Mesendoderm (in vitro differentiated cells): Measurements from ENCODE around the gene HOXC12.

Experiments used
- DNase-seq: peaks from one replicate; pipeline ENCODE4 v3.0.0; 2013
- H2AK5ac ChIP-seq: 2 replicates; pipeline ENCODE4 v1.6.1; 2013; ENCODE audit warnings: low read length, inconsistent platforms
- H2BK120ac ChIP-seq: 2 replicates; pipeline ENCODE4 v1.6.1; 2013; ENCODE audit warnings: low read depth, mild to moderate bottlenecking, low read length, moderate library complexity, mixed read lengths
- H2BK15ac ChIP-seq: replicated peaks from 2 replicates; pipeline ENCODE4 v1.6.1; 2013; ENCODE audit warnings: low read depth, mild to moderate bottlenecking, moderate library complexity
- H2BK5ac ChIP-seq: 2 replicates; pipeline ENCODE4 v1.6.1; 2013; ENCODE audit warnings: low read length, inconsistent platforms
- H3K18ac ChIP-seq: 2 replicates; pipeline ENCODE4 v1.6.1; 2013; ENCODE audit warnings: mild to moderate bottlenecking, low read length, mixed read lengths
- H3K23ac ChIP-seq: one replicate; pipeline ENCODE4 v1.6.1; 2013; ENCODE audit warnings: low read length
- H3K27ac ChIP-seq: 2 replicates; pipeline ENCODE4 v1.5.1; 2013; ENCODE audit warnings: low read depth, mild to moderate bottlenecking, inconsistent platforms, low read length, moderate library complexity
- H3K27me3 ChIP-seq: 2 replicates; pipeline ENCODE4 v1.6.1; 2013; ENCODE audit warnings: low read length, control low read depth, mild to moderate bottlenecking, inconsistent platforms; ENCODE audit not compliant: insufficient read depth, poor library complexity
- H3K36me3 ChIP-seq: 2 replicates; pipeline ENCODE4 v1.6.1; 2013; ENCODE audit warnings: low read length, inconsistent platforms; ENCODE audit not compliant: control insufficient read depth, insufficient read depth
- H3K4ac ChIP-seq: one replicate; pipeline ENCODE4 v1.6.1; 2013; ENCODE audit warnings: low read depth, mild to moderate bottlenecking, low read length, moderate library complexity
- H3K4me1 ChIP-seq: 2 replicates; pipeline ENCODE4 v1.6.1; 2013; ENCODE audit warnings: low read depth, low read length, inconsistent platforms; ENCODE audit not compliant: control insufficient read depth
- H3K4me2 ChIP-seq: 2 replicates; pipeline ENCODE4 v1.6.1; 2013; ENCODE audit warnings: low read length
- H3K4me3 ChIP-seq: 2 replicates; pipeline ENCODE4 v1.5.1; 2013; ENCODE audit warnings: mild to moderate bottlenecking, low read length
- H3K56ac ChIP-seq: one replicate; pipeline ENCODE4 v1.6.1; 2013; ENCODE audit warnings: low read length
- H3K79me1 ChIP-seq: 2 replicates; pipeline ENCODE4 v1.6.1; 2013; ENCODE audit warnings: low read length, inconsistent platforms
- H3K79me2 ChIP-seq: 2 replicates; pipeline ENCODE4 v1.6.1; 2013; ENCODE audit warnings: mild to moderate bottlenecking, low read length; ENCODE audit not compliant: control insufficient read depth, insufficient read depth
- H3K9ac ChIP-seq: 2 replicates; pipeline ENCODE4 v1.6.1; 2013; ENCODE audit warnings: low read length, inconsistent platforms
- H4K5ac ChIP-seq: one replicate; pipeline ENCODE4 v1.6.1; 2013; ENCODE audit warnings: low read length
- H4K8ac ChIP-seq: one replicate; pipeline ENCODE4 v1.6.1; 2013; ENCODE audit warnings: low read depth, mild to moderate bottlenecking, control low read depth, low read length, moderate library complexity
- WGBS: extraction: QIAGEN DNeasy Blood & Tissue Kit; methylation state at CpG from one replicate; pipeline ENCODE4 v1.1.7; 2013; ENCODE audit warnings: low lambda C conversion rate, missing lambda C conversion rate; ENCODE audit not compliant: insufficient coverage; ENCODE audit errors: extremely low coverage; 5-methylcytosine and 5-hydroxymethylcytosine counted together

Gene HOXC12

DNA sequence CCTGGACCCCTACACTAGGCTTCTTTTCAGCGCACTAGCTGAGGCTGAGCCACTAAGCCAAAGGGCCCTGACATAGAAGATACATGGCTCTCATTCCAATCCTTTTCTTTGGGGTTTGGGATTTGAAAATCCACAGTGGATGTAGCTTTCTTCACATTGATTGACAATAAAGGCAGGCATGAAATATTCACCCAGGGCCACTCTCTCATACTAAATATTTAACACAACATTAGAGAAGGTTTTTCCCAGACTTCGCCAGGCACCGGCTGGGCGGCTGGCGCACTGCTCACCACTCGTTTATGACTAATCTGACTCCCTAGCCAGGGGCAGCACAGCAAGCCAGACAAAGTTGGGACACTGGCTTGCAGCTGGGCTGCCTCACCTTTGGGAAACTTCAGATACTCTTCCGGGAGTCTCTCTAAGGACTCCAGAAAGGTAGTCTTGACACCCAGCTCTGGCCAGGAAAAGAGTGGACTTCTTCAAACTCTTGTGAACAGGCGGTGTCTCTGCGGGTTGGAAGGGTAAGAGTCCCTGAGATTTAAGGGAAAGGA lies 17.5 kb downstream of the HOXC12 start:
- no peak overlapping the region for H2BK15ac ChIP-seq
- H2BK5ac ChIP-seq: no peak overlapping the region
- no peaks in the 10 kb centered on the region for H3K79me1 ChIP-seq
- no peak overlapping the region for H3K27ac ChIP-seq
- no peak overlapping the region for H3K23ac ChIP-seq
- H4K5ac ChIP-seq: no peak overlapping the region
- H3K27me3 ChIP-seq: peaks cover 95% of the 10 kb centered on the region
- H3K4me2 ChIP-seq: no peak overlapping the region
- no peak overlapping the region for H3K9ac ChIP-seq
- H3K18ac ChIP-seq: no peak overlapping the region
- no peak overlapping the region for H2BK120ac ChIP-seq
- no peak for DNase-seq
- H3K79me2 ChIP-seq: no peaks in the 10 kb centered on the region
- no peak overlapping the region for H3K4me3 ChIP-seq
- H3K4ac ChIP-seq: no peak overlapping the region
- no peaks in the 10 kb centered on the region for H3K36me3 ChIP-seq
- no peak overlapping the region for H2AK5ac ChIP-seq
- H3K4me1 ChIP-seq: no peaks in the 10 kb centered on the region
- H4K8ac ChIP-seq: no peak overlapping the region
- no peak overlapping the region for H3K56ac ChIP-seq
- no CpG with 5 or more reads among the region's 9 CpGs for WGBS

DNA sequence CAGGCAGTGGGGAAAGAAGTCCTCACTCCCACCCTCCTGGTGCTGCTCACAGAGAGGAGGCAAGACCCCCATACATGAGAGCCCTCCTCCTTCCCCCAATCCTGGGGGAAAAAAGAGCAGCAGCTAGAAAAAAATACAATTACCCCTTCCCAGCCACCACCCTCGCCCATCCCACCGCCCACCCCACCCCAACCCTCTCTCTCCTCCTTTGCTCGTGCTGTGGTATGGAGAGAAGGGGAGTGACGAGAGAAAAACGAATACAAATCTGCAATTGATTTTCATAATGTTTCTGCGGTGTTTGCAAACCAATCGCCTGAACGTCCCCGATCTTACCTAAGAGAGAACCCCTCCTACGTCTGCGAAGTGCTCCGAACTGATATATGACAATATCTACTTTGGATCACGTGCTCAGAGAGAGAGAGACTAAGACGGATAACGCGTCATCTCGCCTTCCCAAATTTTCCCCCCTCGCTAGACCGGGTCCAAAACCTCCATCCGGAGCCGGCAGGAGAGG lies 18.1 kb downstream of the HOXC12 start, which contains the start of gene HOXC11:
Gene HOXC11, plus strand, starts transcription at position 405 of the 514 bp plus-strand sequence. CDS start 116 bp downstream, outside the sequence.
- Histone ChIP-seq H3K36me3 (no peaks in the 10 kb centered on the region), H2BK120ac (no peak within 1 kb of the TSS), H2AK5ac (no peak within 1 kb of the TSS), H3K4me2 (peak within 1 kb of the TSS; percentile 54), H3K4ac (no peak within 1 kb of the TSS), H2BK5ac (no peak within 1 kb of the TSS), H3K4me3 (no peak within 1 kb of the TSS), H3K27ac (no peak within 1 kb of the TSS), H4K5ac (no peak within 1 kb of the TSS), H3K79me2 (no peaks in the 10 kb centered on the region), H3K9ac (no peak within 1 kb of the TSS), H3K79me1 (no peaks in the 10 kb centered on the region), H3K4me1 (no peaks in the 10 kb centered on the region), H3K56ac (no peak within 1 kb of the TSS), H3K23ac (no peak within 1 kb of the TSS), H3K27me3 (peaks cover 95% of the 10 kb centered on the region), H4K8ac (no peak within 1 kb of the TSS), H2BK15ac (no peak within 1 kb of the TSS), H3K18ac (no peak within 1 kb of the TSS)
- DNase-seq: no peak
- WGBS: no CpG with 5 or more reads among the region's 21 CpGs

DNA sequence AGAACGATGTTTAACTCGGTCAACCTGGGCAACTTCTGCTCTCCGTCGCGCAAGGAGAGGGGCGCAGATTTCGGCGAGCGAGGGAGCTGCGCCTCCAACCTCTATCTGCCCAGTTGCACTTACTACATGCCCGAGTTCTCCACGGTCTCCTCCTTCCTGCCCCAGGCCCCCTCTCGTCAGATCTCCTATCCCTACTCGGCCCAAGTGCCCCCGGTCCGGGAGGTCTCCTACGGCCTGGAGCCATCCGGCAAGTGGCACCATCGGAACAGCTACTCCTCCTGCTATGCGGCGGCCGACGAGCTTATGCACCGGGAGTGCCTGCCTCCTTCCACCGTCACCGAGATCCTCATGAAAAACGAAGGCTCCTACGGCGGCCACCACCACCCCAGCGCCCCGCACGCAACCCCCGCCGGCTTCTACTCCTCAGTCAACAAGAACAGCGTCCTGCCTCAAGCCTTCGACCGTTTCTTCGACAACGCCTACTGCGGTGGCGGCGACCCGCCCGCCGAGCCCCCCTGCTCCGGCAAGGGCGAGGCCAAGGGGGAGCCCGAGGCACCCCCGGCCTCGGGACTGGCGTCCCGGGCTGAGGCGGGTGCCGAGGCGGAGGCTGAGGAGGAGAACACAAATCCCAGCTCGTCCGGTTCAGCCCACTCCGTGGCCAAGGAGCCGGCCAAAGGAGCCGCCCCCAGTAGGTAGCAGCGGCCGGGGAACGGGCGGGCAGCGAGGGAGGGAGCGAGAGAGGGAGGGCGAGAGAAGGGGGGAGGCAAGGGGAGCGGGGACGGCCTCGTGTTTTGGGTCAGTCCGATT lies 18.7 kb downstream of the HOXC12 start:
- Histone ChIP-seq H3K4me1 (no peaks in the 10 kb centered on the region), H4K8ac (no peak overlapping the region), H2BK15ac (no peak overlapping the region), H3K4me3 (no peak overlapping the region), H3K18ac (no peak overlapping the region), H3K4me2 (peak overlapping the region; percentile 54), H3K56ac (no peak overlapping the region), H3K9ac (no peak overlapping the region), H3K27ac (no peak overlapping the region), H2AK5ac (no peak overlapping the region), H3K23ac (no peak overlapping the region), H2BK5ac (no peak overlapping the region), H3K27me3 (peaks cover 93% of the 10 kb centered on the region), H3K79me1 (no peaks in the 10 kb centered on the region), H3K4ac (no peak overlapping the region), H2BK120ac (no peak overlapping the region), H3K36me3 (no peaks in the 10 kb centered on the region), H4K5ac (no peak overlapping the region), H3K79me2 (no peaks in the 10 kb centered on the region)
- DNase-seq: no peak
- no CpG with 5 or more reads among the region's 71 CpGs for WGBS

DNA sequence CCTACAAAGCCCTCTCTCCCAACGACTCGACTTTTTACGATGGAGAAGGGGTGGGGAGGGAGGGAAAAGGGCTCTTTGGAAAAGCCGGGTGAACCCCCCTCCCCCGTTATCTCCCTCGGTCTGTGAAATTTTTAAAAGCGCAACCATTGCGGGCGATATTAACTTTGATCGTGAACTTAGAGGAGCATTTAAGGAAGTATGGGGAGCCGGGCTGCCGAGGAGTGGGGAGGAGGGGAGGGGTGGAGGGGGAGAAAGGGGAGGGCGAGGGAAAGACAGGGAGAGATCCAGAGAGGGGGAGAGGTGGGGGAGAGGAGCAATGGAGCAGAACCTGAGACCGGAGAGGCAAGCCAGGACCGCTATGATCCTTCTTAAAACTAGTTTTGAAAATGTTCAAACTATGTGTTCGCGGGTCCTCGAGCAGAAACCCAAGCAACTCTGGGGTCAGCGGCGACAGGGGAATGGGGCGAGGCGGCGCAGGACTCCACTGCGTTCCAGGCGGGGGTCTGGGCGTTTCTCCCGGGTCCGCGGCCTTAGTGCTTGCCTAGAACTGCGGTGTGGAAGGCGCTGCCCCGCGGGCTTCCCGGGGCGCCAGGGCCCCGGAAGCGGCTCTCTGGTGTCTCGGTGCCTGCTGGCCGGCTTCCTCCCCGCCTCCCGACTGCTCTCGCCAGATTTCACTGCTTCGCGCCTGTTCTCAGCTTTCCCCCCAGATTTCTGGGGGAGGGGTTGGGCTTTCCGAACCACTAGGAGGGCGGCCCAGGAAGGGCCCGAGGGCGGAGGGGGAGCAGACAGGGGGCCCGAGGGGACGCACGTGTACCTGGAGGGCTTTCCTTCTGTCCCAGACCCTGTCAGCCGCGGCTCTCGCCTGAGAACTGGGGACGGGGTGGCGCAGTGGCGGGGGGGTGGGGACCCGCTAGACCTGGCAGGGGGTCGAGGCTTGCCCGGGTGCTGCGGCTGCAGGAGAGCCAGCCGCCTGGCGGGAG lies 19.7 kb downstream of the HOXC12 start, which contains the start of gene HOTAIR:
Gene HOTAIR, minus strand, starts transcription at position 871 of the 980 bp plus-strand sequence.
- H3K79me2 ChIP-seq: no peaks in the 10 kb centered on the region
- H4K5ac ChIP-seq: no peak within 1 kb of the TSS
- no peak within 1 kb of the TSS for H3K56ac ChIP-seq
- H3K4me2 ChIP-seq: peak within 1 kb of the TSS; percentile 18
- H3K27me3 ChIP-seq: peaks cover 93% of the 10 kb centered on the region
- no peak within 1 kb of the TSS for H2BK5ac ChIP-seq
- H3K36me3 ChIP-seq: no peaks in the 10 kb centered on the region
- H3K4ac ChIP-seq: no peak within 1 kb of the TSS
- no peak within 1 kb of the TSS for H3K18ac ChIP-seq
- no CpG with 5 or more reads among the region's 63 CpGs for WGBS
- H3K27ac ChIP-seq: no peak within 1 kb of the TSS
- no peak within 1 kb of the TSS for H4K8ac ChIP-seq
- DNase-seq: no peak
- H3K79me1 ChIP-seq: no peaks in the 10 kb centered on the region
- H2BK120ac ChIP-seq: no peak within 1 kb of the TSS
- no peak within 1 kb of the TSS for H2AK5ac ChIP-seq
- H3K4me3 ChIP-seq: no peak within 1 kb of the TSS
- H2BK15ac ChIP-seq: no peak within 1 kb of the TSS
- no peak within 1 kb of the TSS for H3K23ac ChIP-seq
- no peaks in the 10 kb centered on the region for H3K4me1 ChIP-seq
- H3K9ac ChIP-seq: no peak within 1 kb of the TSS

DNA sequence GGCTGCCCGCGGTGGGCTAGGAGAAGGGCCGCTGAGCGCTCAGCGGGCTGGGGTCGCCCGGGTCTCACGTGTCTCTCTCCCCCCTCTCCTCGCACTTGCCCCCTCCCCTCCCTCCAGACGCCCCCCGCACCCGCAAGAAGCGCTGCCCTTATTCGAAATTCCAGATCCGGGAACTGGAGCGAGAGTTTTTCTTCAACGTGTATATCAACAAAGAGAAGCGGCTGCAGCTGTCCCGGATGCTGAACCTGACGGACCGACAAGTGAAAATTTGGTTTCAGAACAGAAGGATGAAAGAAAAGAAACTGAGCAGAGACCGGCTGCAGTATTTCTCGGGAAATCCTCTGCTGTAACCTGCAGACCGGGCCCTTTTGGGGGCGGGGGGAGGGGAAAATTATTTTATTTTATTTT lies 20.4 kb downstream of the HOXC12 start:
- H3K79me2 ChIP-seq: no peaks in the 10 kb centered on the region
- H3K4me3 ChIP-seq: no peak overlapping the region
- no peak overlapping the region for H3K4me2 ChIP-seq
- no peaks in the 10 kb centered on the region for H3K4me1 ChIP-seq
- no peak overlapping the region for H4K8ac ChIP-seq
- no peak overlapping the region for H3K9ac ChIP-seq
- H2BK120ac ChIP-seq: no peak overlapping the region
- no peaks in the 10 kb centered on the region for H3K79me1 ChIP-seq
- H3K18ac ChIP-seq: no peak overlapping the region
- H3K23ac ChIP-seq: no peak overlapping the region
- H4K5ac ChIP-seq: no peak overlapping the region
- H3K27ac ChIP-seq: no peak overlapping the region
- H3K27me3 ChIP-seq: peaks cover 93% of the 10 kb centered on the region
- H3K36me3 ChIP-seq: no peaks in the 10 kb centered on the region
- WGBS: no CpG with 5 or more reads among the region's 25 CpGs
- DNase-seq: no peak
- no peak overlapping the region for H3K56ac ChIP-seq
- no peak overlapping the region for H2BK5ac ChIP-seq
- no peak overlapping the region for H2AK5ac ChIP-seq
- no peak overlapping the region for H2BK15ac ChIP-seq
- no peak overlapping the region for H3K4ac ChIP-seq
